ENCODE results near the gene CTR9.

- TF ChIP-seq CTCF (IDR thresholded peaks at IDR 0.05) (no peak), POLR2A (IDR thresholded peaks at IDR 0.05) (no peak)
Measured at GRCh38 chr11:10793470-10794255, 42.6 kb downstream of the CTR9 start.
